ENCODE data around the gene SLC35B1. TPM values are rescaled to one million over a fixed set of nuclear protein-coding genes. Genes with fewer than 3 reads are reported as not detected.

Gene SLC35B1
- total RNA-seq, 2 donors from 2014 or later = 59.4 to 80.5 TPM

DNA sequence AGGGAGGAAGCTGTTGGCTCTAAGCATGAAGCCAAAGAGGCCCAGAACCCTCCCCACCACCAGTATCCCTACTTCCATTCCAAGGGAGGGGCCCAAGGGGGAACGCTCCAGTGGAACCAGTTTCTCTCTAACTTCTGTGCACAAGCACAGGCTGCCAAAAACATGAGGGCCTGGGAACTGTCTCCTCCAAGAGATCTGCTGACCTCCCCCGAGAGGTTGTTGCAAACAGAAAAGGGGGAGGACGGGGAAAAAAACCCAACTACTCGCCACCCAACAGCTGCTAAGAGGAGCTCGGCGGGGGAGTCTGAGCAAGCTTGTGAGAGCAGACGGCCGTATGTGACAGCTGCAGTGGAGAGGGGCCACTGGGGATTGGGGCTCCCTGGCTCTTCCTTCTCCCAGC lies 15.7 kb upstream of the SLC35B1 start:
- no peak overlapping the region for H3K4me3 ChIP-seq (ENCODE audit: low read length)
- H3K4me1 ChIP-seq (ENCODE audit: control insufficient read depth, insufficient read depth, low read length) = peaks cover 7% of the 10 kb centered on the region
- Mint-ChIP-seq H3K4me3 (no peak overlapping the region), H3K4me1 (peaks cover 15% of the 10 kb centered on the region), H3K36me3 (ENCODE audit: low read depth) (peaks cover 50% of the 10 kb centered on the region), H3K9me3 (peaks cover 8% of the 10 kb centered on the region), H3K27ac (peak overlapping the region; percentile 72), H3K27me3 (ENCODE audit: insufficient read depth) (no peaks in the 10 kb centered on the region)
- no peak for DNase-seq
- peak overlapping the region; percentile 44 for H3K27ac ChIP-seq (ENCODE audit: low read depth, low read length)
- TF ChIP-seq, protein P1, sequence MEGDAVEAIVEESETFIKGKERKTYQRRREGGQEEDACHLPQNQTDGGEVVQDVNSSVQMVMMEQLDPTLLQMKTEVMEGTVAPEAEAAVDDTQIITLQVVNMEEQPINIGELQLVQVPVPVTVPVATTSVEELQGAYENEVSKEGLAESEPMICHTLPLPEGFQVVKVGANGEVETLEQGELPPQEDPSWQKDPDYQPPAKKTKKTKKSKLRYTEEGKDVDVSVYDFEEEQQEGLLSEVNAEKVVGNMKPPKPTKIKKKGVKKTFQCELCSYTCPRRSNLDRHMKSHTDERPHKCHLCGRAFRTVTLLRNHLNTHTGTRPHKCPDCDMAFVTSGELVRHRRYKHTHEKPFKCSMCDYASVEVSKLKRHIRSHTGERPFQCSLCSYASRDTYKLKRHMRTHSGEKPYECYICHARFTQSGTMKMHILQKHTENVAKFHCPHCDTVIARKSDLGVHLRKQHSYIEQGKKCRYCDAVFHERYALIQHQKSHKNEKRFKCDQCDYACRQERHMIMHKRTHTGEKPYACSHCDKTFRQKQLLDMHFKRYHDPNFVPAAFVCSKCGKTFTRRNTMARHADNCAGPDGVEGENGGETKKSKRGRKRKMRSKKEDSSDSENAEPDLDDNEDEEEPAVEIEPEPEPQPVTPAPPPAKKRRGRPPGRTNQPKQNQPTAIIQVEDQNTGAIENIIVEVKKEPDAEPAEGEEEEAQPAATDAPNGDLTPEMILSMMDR (conservative IDR thresholded peaks at IDR 0.05) = no peak
- no peaks in the 10 kb centered on the region for H3K27me3 ChIP-seq (ENCODE audit: control insufficient read depth, insufficient read depth, low read length, poor library complexity, severe bottlenecking)
- WGBS, 2 experiments (ENCODE audit: insufficient coverage in 1 of 2, insufficient read length in 1 of 2) = 92 to 93% methylated on average over 7 to 8 of the region's 8 CpGs
- H3K9ac ChIP-seq (ENCODE audit: extremely low read depth, low read length, poor library complexity, severe bottlenecking) = no peak overlapping the region
- H3K36me3 ChIP-seq (ENCODE audit: control insufficient read depth, insufficient read depth, low read length) = peaks cover 17% of the 10 kb centered on the region
- peaks cover 12% of the 10 kb centered on the region for H3K9me3 ChIP-seq (ENCODE audit: control insufficient read depth, low read length)

- Mint-ChIP-seq H3K9me3 (peaks cover 8% of the 10 kb centered on the region), H3K27ac (peak overlapping the region; percentile 35), H3K36me3 (ENCODE audit: low read depth) (peaks cover 59% of the 10 kb centered on the region), H3K4me1 (peaks cover 15% of the 10 kb centered on the region), H3K27me3 (ENCODE audit: insufficient read depth) (no peaks in the 10 kb centered on the region), H3K4me3 (no peak overlapping the region)
- H3K9ac ChIP-seq (ENCODE audit: extremely low read depth, low read length, poor library complexity, severe bottlenecking) = no peak overlapping the region
- TF ChIP-seq, protein P1 (conservative IDR thresholded peaks at IDR 0.05) = no peak
- peaks cover 28% of the 10 kb centered on the region for H3K36me3 ChIP-seq (ENCODE audit: control insufficient read depth, insufficient read depth, low read length)
- H3K4me3 ChIP-seq (ENCODE audit: low read length) = no peak overlapping the region
- H3K9me3 ChIP-seq (ENCODE audit: control insufficient read depth, low read length) = peaks cover 12% of the 10 kb centered on the region
- no peak overlapping the region for H3K27ac ChIP-seq (ENCODE audit: low read depth, low read length)
- WGBS, 2 experiments (ENCODE audit: insufficient coverage in 1 of 2, insufficient read length in 1 of 2) = 88 to 100% methylated on average over 3 of the region's 3 CpGs
- peaks cover 7% of the 10 kb centered on the region for H3K4me1 ChIP-seq (ENCODE audit: control insufficient read depth, insufficient read depth, low read length)
- no peaks in the 10 kb centered on the region for H3K27me3 ChIP-seq (ENCODE audit: control insufficient read depth, insufficient read depth, low read length, poor library complexity, severe bottlenecking)
- peak; percentile 71 for DNase-seq
These were observed 14.3 kb upstream of the SLC35B1 start for GRCh38 chr17:49722066-49722465.

DNA sequence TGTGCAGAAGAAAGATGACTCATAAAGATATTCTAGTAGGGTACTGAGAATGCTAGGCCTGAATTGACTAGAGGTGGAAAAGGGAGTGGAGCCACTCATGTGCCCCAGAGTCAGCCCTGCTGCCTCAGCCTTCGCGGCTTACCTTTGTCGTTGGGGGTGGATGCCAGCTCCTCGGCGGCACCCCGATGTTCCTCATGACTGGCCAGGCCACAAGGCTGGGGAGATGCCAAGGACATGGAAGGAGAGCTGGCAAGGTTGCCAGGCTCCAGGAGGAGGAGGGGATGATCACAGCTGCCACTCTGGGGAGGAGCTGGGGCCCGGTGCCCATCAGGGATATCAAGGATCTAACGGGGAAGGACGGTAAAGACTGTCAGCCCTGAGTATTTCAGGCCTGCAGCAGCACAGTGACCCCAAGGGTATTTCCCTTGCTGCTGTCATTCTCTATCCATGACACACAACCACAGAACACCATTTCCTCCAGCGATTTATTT lies 9.7 kb upstream of the SLC35B1 start:
- H3K4me1 ChIP-seq (ENCODE audit: control insufficient read depth, insufficient read depth, low read length) = peaks cover 4% of the 10 kb centered on the region
- H3K27me3 Mint-ChIP-seq (ENCODE audit: insufficient read depth) = no peaks in the 10 kb centered on the region
- TF ChIP-seq, protein P1 (conservative IDR thresholded peaks at IDR 0.05) = no peak
- H3K36me3 Mint-ChIP-seq (ENCODE audit: low read depth) = peaks cover 61% of the 10 kb centered on the region
- no peaks in the 10 kb centered on the region for H3K27me3 ChIP-seq (ENCODE audit: control insufficient read depth, insufficient read depth, low read length, poor library complexity, severe bottlenecking)
- no peaks in the 10 kb centered on the region for H3K9me3 ChIP-seq (ENCODE audit: control insufficient read depth, low read length)
- H3K9me3 Mint-ChIP-seq = no peaks in the 10 kb centered on the region
- 96 to 100% methylated on average over 4 to 10 of the region's 10 CpGs for WGBS, 2 experiments (ENCODE audit: insufficient coverage in 1 of 2, insufficient read length in 1 of 2)
- H3K4me3 Mint-ChIP-seq = no peak overlapping the region
- peaks cover 45% of the 10 kb centered on the region for H3K36me3 ChIP-seq (ENCODE audit: control insufficient read depth, insufficient read depth, low read length)
- H3K4me1 Mint-ChIP-seq = peaks cover 4% of the 10 kb centered on the region
- no peak overlapping the region for H3K27ac ChIP-seq (ENCODE audit: low read depth, low read length)
- no peak overlapping the region for H3K4me3 ChIP-seq (ENCODE audit: low read length)
- no peak overlapping the region for H3K9ac ChIP-seq (ENCODE audit: extremely low read depth, low read length, poor library complexity, severe bottlenecking)
- H3K27ac Mint-ChIP-seq = no peak overlapping the region
- DNase-seq = no peak

Data from endodermal cell (in vitro differentiated cells).